Measurements from ENCODE around the gene ELL. TPM values are rescaled to one million over a fixed set of nuclear protein-coding genes. Genes with fewer than 3 reads are reported as not detected.

ELL gene
- total RNA-seq, 1 experiment from 2014 or later, result 17.3 TPM

GRCh38 chr19:18437491-18438330 is 84.2 kb downstream of the ELL start, which contains the start of gene ISYNA1 (continued):
- TF ChIP-seq CREM (CRISPR knock-in tag; IDR thresholded peaks at IDR 0.05), result no peak
- TF ChIP-seq NFE2L1 (CRISPR knock-in tag; IDR thresholded peaks at IDR 0.05), result no peak
- TF ChIP-seq IRF2 (CRISPR knock-in tag; IDR thresholded peaks at IDR 0.05; ENCODE audit: borderline replicate concordance, low read depth), result no peak
- no peak for TF ChIP-seq MXD4 (CRISPR knock-in tag; IDR thresholded peaks at IDR 0.05; ENCODE audit: borderline replicate concordance)

GRCh38 chr19:18436671-18437490 is 85.0 kb downstream of the ELL start:
- ChIA-PET POLR2A (interaction anchor here (0.6 kb wide), 1 partner anchor 8 kb away, joined by 3 read pairs; no protein-coding TSS in a partner anchor), CTCF (interaction anchor here (0.5 to 1.1 kb wide), 14 partner anchors 8 to 897 kb away, joined by 3 to 10 read pairs (median 4); partner anchors contain the start of genes ELL and SSBP4)
- peak; percentile 64 for ATAC-seq
- Mint-ChIP-seq H3K27me3 (ENCODE audit: low read depth) (no peaks in the 10 kb centered on the region), H3K4me1 (peaks cover 34% of the 10 kb centered on the region), H3K27ac (peak overlapping the region; percentile 63; the same call in 1 of the 2 replicates), H3K4me3 (peak overlapping the region; percentile 66), H3K9me3 (no peaks in the 10 kb centered on the region), H3K36me3 (peaks cover 3% of the 10 kb centered on the region)
- peak; percentile 92 for DNase-seq (ENCODE audit: low spot score)
- TF ChIP-seq SMAD4 (CRISPR knock-in tag; IDR thresholded peaks at IDR 0.05) (no peak), TP53 (CRISPR knock-in tag; IDR thresholded peaks at IDR 0.05) (no peak), MXD4 (CRISPR knock-in tag; IDR thresholded peaks at IDR 0.05; ENCODE audit: borderline replicate concordance) (no peak), NFYB (CRISPR knock-in tag; conservative IDR thresholded peaks at IDR 0.05; ENCODE audit: low read depth) (0 out of 2 replicates have a peak, but pooled peaks have one; percentile 19), CREM (CRISPR knock-in tag; IDR thresholded peaks at IDR 0.05) (no peak), ZNF317 (CRISPR knock-in tag; IDR thresholded peaks at IDR 0.05; ENCODE audit: borderline replicate concordance, low read depth) (no peak), ZNF138 (CRISPR knock-in tag; conservative IDR thresholded peaks at IDR 0.05) (no peak), ATF6 (CRISPR knock-in tag; IDR thresholded peaks at IDR 0.05) (no peak), GTF2I (CRISPR knock-in tag; conservative IDR thresholded peaks at IDR 0.05) (no peak), FOXK1 (CRISPR knock-in tag; IDR thresholded peaks at IDR 0.05) (peak; percentile 40), ESRRA (CRISPR knock-in tag; IDR thresholded peaks at IDR 0.05; ENCODE audit: borderline replicate concordance) (no peak), ARID4B (CRISPR knock-in tag; IDR thresholded peaks at IDR 0.05; ENCODE audit: borderline replicate concordance) (no peak)
- TF ChIP-seq, protein P1, sequence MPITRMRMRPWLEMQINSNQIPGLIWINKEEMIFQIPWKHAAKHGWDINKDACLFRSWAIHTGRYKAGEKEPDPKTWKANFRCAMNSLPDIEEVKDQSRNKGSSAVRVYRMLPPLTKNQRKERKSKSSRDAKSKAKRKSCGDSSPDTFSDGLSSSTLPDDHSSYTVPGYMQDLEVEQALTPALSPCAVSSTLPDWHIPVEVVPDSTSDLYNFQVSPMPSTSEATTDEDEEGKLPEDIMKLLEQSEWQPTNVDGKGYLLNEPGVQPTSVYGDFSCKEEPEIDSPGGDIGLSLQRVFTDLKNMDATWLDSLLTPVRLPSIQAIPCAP (CRISPR knock-in tag; IDR thresholded peaks at IDR 0.05), result no peak
- TF ChIP-seq, protein P2, sequence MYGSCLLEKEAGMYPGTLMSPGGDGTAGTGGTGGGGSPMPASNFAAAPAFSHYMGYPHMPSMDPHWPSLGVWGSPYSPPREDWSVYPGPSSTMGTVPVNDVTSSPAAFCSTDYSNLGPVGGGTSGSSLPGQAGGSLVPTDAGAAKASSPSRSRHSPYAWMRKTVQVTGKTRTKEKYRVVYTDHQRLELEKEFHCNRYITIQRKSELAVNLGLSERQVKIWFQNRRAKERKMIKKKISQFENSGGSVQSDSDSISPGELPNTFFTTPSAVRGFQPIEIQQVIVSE (CRISPR knock-in tag; IDR thresholded peaks at IDR 0.05; ENCODE audit: borderline replicate concordance), result no peak
- TF ChIP-seq, protein P3, sequence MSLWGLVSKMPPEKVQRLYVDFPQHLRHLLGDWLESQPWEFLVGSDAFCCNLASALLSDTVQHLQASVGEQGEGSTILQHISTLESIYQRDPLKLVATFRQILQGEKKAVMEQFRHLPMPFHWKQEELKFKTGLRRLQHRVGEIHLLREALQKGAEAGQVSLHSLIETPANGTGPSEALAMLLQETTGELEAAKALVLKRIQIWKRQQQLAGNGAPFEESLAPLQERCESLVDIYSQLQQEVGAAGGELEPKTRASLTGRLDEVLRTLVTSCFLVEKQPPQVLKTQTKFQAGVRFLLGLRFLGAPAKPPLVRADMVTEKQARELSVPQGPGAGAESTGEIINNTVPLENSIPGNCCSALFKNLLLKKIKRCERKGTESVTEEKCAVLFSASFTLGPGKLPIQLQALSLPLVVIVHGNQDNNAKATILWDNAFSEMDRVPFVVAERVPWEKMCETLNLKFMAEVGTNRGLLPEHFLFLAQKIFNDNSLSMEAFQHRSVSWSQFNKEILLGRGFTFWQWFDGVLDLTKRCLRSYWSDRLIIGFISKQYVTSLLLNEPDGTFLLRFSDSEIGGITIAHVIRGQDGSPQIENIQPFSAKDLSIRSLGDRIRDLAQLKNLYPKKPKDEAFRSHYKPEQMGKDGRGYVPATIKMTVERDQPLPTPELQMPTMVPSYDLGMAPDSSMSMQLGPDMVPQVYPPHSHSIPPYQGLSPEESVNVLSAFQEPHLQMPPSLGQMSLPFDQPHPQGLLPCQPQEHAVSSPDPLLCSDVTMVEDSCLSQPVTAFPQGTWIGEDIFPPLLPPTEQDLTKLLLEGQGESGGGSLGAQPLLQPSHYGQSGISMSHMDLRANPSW (CRISPR knock-in tag; conservative IDR thresholded peaks at IDR 0.05; ENCODE audit: low read depth), result no peak
- TF ChIP-seq, protein P4, sequence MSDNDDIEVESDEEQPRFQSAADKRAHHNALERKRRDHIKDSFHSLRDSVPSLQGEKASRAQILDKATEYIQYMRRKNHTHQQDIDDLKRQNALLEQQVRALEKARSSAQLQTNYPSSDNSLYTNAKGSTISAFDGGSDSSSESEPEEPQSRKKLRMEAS (CRISPR knock-in tag; IDR thresholded peaks at IDR 0.05), result peak; percentile 75
- TF ChIP-seq, protein P5, sequence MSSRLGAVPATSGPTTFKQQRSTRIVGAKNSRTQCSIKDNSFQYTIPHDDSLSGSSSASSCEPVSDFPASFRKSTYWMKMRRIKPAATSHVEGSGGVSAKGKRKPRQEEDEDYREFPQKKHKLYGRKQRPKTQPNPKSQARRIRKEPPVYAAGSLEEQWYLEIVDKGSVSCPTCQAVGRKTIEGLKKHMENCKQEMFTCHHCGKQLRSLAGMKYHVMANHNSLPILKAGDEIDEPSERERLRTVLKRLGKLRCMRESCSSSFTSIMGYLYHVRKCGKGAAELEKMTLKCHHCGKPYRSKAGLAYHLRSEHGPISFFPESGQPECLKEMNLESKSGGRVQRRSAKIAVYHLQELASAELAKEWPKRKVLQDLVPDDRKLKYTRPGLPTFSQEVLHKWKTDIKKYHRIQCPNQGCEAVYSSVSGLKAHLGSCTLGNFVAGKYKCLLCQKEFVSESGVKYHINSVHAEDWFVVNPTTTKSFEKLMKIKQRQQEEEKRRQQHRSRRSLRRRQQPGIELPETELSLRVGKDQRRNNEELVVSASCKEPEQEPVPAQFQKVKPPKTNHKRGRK (CRISPR knock-in tag; IDR thresholded peaks at IDR 0.05; ENCODE audit: borderline replicate concordance), result no peak
